IPS-18c (cell line): ENCODE data around the gene ZNF407.

ENCODE experiments used
- H3K4me3 ChIP-seq: 2 replicates; pipeline ENCODE4 v1.7.0; 2013; ENCODE audit warnings: low read depth, mild to moderate bottlenecking, low read length, moderate library complexity; ENCODE audit not compliant: insufficient read depth
- H3K9me3 ChIP-seq: one replicate; pipeline ENCODE4 v1.6.1; 2013; ENCODE audit warnings: mild to moderate bottlenecking, low read length, moderate library complexity; ENCODE audit not compliant: control insufficient read depth, insufficient read depth

Gene ZNF407

DNA sequence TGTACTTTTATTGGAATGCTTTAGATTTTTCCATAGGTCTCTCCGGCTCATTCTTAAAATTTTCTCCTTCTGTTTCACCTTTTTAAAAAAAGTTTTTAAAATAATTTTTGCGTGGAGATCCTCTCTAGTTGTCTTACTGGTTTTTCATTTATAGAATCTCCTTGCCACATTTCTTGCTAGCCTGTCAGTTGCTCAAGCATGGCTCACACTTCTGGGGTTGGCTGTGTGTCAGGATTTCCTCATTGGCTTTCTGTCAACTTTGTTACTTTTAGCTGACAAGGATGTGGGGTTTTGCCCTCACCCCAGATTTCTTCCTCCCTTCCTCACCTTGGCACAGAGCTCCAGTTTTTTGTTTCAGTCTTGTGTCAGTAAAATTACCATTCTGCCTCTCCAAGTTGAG, 124.6 kb downstream of the ZNF407 start:
- H3K4me3 ChIP-seq = no peak overlapping the region
- H3K9me3 ChIP-seq = no peaks in the 10 kb centered on the region

DNA sequence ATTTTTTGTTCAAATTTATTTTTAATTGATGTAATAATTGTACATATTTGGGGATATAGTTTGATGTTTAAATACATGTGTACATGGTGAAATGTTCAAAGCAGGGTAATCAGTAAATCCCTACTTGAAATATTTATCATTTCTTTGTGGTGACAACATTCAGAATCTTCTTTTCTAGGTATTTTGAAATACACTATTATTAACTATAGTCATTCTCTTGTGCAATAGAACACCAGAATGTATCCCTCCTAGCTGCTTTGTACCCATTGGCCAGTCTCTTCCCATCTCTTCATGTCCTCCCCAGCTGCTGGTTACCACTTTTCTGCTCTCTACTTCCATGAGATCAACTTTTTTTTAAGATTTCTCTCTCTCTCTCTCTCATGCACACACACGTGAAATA, 126.5 kb downstream of the ZNF407 start:
- Histone ChIP-seq H3K9me3 (no peaks in the 10 kb centered on the region), H3K4me3 (no peak overlapping the region)

DNA sequence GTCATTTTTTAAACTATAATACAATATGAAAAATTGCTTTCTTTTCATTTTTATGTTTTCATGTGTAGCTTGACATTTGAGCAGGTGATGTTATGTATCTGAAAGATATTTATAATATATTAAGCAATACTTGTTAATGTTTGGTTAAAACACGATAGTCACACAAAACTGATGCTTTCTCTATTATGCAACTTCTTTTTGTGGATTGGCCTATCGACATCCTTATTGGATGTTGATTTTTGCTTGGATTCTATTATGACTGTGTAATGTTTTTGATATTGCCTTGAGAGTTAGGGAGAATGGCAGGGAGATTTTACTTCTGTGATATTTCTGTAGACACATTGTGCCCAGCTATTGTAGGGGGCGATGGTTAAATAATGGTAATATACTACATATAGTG, 128.0 kb downstream of the ZNF407 start:
- Histone ChIP-seq H3K9me3 (no peaks in the 10 kb centered on the region), H3K4me3 (no peak overlapping the region)

DNA sequence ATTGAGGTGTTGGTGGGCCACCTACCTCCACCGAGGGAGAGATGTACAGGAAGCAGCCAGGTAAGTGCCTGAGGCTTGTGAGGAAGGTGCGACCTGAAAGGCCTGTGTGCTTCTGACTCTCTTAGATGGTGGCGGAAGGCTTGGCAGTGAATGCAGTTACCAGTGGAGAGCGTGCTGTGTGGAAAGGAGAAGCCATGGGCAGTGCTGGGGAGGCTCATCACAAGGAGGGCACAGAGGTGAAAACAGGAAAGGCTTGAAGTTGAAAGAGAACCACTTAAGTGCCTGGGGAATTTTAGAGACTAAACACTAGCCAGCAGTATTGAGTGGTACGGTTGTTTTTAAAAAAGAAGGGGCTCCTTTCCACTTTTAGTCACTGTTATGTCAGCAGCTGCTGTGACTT, 130.9 kb downstream of the ZNF407 start:
- Histone ChIP-seq H3K4me3 (no peak overlapping the region), H3K9me3 (no peaks in the 10 kb centered on the region)

DNA sequence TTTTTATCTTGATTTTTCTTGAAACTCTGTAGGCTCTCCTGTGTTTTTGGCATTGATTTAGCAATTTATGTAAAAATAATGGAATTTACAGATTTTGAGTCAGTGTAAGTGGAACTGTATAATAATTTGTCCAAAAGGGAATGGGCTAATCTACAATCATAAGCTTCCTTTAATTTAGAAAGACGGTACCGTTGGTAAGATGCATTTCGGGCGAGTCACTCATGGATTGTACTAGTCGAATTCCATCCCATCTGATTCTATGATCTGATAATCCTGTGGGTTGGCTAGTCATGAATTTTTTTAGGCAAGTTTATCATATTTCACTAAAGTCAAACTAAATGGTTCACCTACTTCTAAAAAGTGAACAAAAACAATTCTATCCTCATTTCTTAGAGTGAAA, 133.4 kb downstream of the ZNF407 start:
- H3K9me3 ChIP-seq = no peaks in the 10 kb centered on the region
- H3K4me3 ChIP-seq = no peak overlapping the region

DNA sequence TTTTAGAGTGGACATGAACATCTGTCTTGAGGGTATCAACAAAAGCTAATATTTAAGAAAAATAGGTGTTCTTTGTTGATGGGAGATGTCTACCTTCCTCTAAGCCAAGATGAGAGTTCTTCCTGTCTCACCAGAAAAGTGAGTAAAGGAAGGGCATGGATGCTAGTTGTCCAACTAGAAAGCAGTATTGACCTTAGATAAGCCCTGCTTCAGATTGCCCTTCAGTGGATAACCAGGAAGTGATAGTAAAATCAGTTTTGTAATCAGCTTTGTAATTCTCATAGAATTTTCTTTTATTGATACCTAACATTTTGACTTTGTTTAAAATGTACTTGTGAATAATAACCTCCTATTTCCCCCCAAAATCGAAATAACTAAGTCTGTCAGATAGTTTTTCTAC, 134.7 kb downstream of the ZNF407 start:
- Histone ChIP-seq H3K9me3 (no peaks in the 10 kb centered on the region), H3K4me3 (no peak overlapping the region)

DNA sequence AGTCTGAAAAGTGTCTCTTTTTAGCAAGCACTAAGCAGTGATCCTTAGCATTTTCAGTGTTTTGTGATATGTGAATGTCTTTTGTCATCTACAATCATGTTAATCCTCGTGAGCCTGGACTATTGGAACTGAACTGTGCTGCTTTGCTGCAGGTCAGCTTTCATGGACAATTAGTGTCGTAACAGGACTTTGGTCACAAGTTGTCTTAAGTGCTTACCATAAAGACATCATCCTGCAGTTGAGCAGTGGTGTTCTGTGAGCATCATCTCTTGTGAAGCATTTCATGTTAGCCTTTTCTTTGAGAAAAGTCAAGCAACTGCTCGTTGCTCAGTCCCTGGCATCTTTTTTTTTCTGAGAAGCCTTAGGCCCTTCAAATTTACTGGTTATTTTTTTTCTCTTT, 135.9 kb downstream of the ZNF407 start:
- H3K4me3 ChIP-seq = no peak overlapping the region
- no peaks in the 10 kb centered on the region for H3K9me3 ChIP-seq

DNA sequence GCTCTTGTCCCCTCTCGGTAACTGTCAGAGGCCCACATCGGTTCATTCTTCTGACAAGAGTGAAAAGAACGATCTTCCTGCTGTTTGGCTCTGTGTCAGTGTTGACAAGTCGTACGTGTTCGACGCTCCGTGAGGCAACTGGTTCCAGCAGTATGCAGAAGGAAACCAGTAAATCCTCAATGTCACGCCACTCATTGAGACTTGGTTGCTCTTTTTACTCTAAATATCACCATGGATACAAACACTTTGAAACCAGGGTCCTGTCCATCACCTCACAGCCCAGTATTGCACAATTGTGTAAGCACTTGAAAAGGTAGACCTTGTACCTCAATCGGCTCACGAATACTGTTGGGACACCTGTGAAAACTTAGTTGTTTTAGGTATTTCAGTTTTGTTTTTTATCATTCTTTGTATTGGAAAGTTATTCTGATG, 136.4 kb downstream of the ZNF407 start:
- no peaks in the 10 kb centered on the region for H3K9me3 ChIP-seq
- no peak overlapping the region for H3K4me3 ChIP-seq

DNA sequence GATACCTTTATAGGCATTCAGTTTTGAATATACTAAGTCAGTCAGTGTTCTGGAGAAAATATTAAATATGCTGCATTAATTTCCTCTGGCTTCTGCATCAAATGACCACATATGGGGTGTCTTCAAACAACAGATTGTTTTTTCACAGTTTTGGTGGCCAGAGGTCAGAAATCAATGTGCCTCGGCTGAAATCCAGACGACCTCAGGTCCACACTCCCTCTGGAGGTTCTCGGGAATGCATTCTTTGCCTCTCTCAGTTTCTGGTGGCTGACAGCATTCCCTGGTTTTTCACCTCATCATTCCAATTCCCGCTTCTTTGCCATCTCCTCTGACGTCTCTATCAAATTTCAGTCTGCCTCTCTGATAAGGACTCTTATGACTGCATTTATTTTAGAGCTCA, 142.3 kb downstream of the ZNF407 start:
- no peak overlapping the region for H3K4me3 ChIP-seq
- H3K9me3 ChIP-seq = no peaks in the 10 kb centered on the region

DNA sequence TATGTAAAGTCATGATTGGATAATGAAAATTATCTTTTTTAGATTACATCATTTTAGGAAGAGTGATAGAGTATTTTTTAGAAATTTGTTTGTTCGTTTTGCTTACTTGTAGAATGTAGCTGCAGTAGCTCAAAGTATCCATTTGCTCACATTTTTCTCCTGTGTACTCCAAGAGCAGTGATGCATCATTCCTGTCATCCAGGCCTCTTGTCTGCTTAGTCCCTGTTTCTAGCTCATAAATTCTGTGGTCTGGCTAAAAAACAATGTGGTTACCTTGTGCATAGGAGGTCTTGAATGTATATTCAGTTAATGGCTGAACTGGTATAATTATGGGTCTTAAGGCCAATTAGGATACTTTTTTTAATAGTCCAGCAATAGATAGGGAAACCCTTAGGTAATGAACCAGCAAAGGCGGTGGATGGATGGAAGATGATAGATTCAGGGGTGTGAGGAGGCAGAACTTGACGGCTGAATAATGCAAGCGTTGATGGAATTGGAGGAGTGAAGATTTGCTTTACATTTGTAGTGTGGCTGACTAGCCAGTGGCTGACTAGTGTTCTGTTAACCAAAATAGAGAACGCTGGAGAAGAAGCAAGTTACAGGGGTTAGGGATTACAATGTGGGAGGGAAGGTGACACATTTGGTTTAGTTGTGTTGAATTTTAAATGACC, 145.0 kb downstream of the ZNF407 start:
- Histone ChIP-seq H3K4me3 (no peak overlapping the region), H3K9me3 (no peaks in the 10 kb centered on the region)

DNA sequence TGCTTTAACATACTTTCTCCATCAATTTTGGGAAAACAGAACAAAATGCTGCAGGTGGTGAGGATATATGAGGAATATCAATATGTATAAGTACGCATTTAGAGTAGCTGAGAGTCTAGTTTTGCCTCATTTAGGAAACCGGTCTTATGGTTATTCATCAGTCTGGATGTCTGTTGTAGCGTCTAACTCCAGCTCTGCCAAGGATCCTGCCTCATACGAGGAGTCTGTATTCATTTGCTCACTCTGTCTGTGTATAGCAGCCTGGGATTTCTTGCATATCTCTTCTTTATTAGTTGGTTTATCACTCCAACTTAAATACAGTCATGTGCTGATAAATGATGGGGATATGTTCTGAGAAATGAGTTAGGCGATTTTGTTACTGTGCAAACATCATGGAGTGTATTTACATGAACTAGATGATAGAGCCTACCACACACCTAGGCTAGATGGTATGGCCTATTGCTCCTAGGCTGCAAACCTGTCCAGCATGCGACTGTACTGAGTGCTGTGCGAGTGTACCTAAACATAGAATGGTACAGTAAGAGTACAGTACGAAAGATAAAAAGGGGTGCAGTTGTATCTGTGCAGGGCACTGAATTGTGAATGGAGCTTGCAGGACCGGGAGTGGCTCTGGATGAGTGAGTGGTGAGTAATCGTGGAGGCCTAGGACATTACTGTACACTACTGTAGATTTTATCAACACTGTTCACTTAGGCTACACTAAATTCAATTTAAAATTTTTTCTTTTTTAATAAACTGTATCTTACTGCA, 148.1 kb downstream of the ZNF407 start:
- Histone ChIP-seq H3K9me3 (no peaks in the 10 kb centered on the region), H3K4me3 (no peak overlapping the region)

DNA sequence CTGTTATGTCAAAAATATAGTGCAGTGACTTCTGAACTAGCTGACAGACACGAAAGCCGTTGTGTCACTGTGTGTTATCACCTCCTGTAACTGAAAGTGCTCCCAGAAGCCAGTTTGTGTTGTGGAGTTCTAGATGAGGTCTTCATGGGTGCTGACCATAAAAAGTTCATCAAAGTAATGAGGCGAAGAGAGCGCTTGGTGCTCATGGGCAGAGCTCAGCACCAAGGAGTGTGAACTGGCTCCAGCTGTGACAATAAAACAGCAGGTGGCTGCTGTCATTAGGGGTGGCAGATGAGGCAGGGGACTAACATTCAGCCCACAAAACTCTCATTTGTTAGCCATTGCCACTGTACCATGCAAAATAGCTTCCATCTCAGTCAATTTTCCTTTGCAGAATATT, 151.1 kb downstream of the ZNF407 start:
- Histone ChIP-seq H3K9me3 (no peaks in the 10 kb centered on the region), H3K4me3 (no peak overlapping the region)

DNA sequence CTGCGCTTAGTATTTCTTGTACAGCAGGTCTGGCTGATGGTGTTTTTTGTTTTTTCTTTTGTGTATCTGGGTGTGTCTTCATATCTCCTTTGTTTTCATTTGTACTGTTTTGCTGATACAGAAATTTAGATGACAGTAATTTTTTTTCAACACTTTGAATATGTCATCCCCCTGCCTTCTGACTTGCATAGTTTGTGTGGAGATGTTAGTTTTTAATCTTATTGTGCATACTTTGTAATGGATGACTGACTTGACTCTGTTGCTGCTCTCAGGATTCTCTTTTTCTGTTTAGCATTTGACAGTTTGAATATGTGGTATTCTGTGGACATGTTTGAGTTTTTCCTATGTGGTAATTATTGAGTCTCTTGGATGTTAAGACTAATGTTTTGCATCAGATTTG, 161.3 kb downstream of the ZNF407 start:
- H3K9me3 ChIP-seq = peaks cover 2% of the 10 kb centered on the region

DNA sequence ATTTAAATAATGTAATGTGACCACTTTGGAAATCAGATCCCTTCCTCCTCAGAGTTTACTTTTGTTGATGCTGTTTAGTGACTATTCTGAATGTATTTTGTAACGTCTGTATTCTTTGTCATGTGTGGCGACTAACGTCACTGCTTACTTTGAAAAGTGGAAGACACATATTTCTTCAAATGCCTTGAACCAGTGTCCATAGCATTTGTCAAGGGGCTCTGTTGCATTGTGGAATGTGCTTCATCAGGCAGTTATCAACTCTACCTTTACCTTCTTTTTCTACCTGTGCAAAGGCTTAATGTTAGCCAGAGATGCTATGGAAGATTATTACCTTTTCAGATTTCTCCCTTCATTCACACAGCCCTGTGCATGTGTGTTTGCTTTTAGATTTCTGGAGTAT, 162.4 kb downstream of the ZNF407 start:
- Histone ChIP-seq H3K9me3 (peaks cover 2% of the 10 kb centered on the region), H3K4me3 (no peak overlapping the region)

More for the DNA sequence above, 161.3 kb downstream of the ZNF407 start:
- no peak overlapping the region for H3K4me3 ChIP-seq

DNA sequence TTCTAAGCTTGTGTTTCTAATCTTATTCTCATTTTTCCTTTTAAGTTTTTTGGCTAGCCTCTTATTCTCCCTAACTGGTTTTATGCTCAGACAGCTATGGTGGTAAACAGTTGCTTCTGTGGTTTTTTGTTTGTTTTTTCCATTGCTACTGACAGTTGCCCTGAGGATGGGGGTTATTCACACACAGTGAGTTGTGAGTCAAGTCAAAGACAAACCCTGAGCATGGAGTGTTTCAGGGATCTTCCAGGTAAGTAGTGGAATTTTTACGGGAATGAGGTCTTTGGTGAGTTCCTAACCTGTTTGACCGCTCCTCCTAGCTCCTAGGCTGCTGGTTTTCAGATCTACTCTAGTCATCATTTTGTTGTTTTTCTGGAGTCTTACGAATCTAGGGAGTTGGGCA, 162.8 kb downstream of the ZNF407 start:
- peaks cover 2% of the 10 kb centered on the region for H3K9me3 ChIP-seq
- H3K4me3 ChIP-seq = no peak overlapping the region

DNA sequence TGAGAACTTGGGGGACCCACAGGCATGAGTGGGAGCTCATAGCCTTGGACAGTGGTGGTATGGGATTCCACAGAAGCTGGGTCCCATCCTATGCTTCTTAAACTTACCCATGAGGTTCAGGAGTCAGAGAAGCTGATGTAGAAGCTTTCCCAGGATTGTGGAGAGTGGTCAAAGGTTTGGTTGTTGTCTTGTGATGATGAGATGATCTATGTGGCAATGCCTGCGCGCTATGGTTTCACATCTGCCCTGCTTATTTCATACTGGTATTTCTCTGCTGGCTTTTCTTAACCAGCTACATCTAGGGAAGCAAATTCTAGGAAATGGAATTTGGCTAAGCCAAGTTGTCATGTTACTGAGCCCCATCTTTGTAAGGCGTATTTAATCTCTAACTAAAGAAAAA, 168.6 kb downstream of the ZNF407 start:
- H3K9me3 ChIP-seq = no peaks in the 10 kb centered on the region

DNA sequence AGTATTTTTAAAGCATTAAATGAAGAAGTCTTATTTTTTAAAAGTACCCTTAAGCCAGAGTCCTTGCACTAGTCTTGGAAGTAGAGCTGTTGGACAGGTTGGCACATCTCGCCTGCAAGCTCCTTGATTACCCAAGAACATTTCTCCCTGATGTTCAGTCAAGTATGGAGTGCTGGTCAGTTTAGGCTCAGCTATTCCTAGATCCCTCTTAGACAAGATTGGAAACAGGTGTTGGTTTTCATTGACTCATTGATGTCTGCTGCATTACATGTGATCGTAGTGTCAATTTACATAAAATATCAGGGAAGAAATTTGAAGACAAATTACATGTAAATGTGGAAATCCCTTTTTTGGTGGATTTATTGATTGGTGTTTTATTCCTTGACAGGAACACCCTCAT, 170.4 kb downstream of the ZNF407 start:
- Histone ChIP-seq H3K9me3 (no peaks in the 10 kb centered on the region), H3K4me3 (no peak overlapping the region)

More for the DNA sequence above, 168.6 kb downstream of the ZNF407 start:
- H3K4me3 ChIP-seq = no peak overlapping the region

DNA sequence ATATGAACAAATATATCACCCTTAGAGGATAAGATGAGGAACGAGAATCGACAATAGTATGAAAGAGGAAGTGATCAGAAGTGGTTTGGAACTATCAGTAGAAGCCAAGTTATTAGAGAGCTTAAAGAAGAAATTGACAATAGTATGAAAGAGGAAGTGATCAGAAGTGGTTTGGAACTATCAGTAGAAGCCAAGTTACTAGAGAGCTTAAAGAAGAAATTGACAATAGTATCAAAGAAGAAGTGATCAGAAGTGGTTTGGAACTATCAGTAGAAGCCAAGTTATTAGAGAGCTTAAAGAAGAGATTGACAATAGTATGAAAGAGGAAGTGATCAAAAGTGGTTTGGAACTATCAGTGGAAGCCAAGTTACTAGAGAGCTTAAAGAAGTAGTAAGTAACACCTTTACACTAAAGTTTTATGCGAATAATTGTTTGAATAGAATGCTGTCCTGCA, 175.5 kb downstream of the ZNF407 start:
- Histone ChIP-seq H3K9me3 (no peaks in the 10 kb centered on the region), H3K4me3 (no peak overlapping the region)
